HepG2 (cell line): ENCODE data around the gene AGGF1.

Source experiments
- ATF6 ChIP-seq: sonication (generic); formaldehyde crosslinking; conservative IDR thresholded peaks from 2 replicates; pipeline ENCODE4 v1.4.0; 2020; ENCODE audit warnings: missing genetic modification reagents
- CTCF ChIP-seq: sonication (generic); formaldehyde crosslinking; IDR thresholded peaks from 2 replicates; pipeline ENCODE4 v1.5.0; 2020; ENCODE audit warnings: mild to moderate bottlenecking, missing genetic modification reagents, moderate library complexity
- DRAP1 ChIP-seq: IDR thresholded peaks from 2 replicates; pipeline ENCODE4 v1.6.1; 2016; ENCODE audit warnings: missing genetic modification reagents, missing compliant biosample characterization
- E2F5 ChIP-seq: sonication (generic); formaldehyde crosslinking; conservative IDR thresholded peaks from 2 replicates; pipeline ENCODE4 v1.4.0; 2020; ENCODE audit warnings: missing genetic modification reagents
- JUN ChIP-seq: sonication (generic); formaldehyde crosslinking; IDR thresholded peaks from 2 replicates; pipeline ENCODE4 v1.4.0; 2020; ENCODE audit warnings: mild to moderate bottlenecking, missing genetic modification reagents
- MAZ ChIP-seq, 2 experiments: sonication (generic) in 1 of 2; formaldehyde crosslinking in 1 of 2; IDR thresholded peaks; 2 replicates each; pipeline versions ENCODE4 v1.5.0 to v1.6.1; 2012 to 2020; ENCODE audit warnings: low read depth in 2 of 2, mild to moderate bottlenecking in 2 of 2, borderline replicate concordance in 1 of 2, improper control_type of control experiment in 1 of 2, low read length in 1 of 2, missing genetic modification reagents in 1 of 2, moderate library complexity in 1 of 2
- NCOR1 ChIP-seq: fragments of 200-600 bp; sonication (generic); IDR thresholded peaks from 2 replicates; pipeline ENCODE4 v1.7.0; 2017; ENCODE audit warnings: antibody characterized with exemption, low read length, borderline replicate concordance
- NR3C1 ChIP-seq: sonication (generic); formaldehyde crosslinking; IDR thresholded peaks from 2 replicates; pipeline ENCODE4 v1.4.0; 2020; ENCODE audit warnings: missing genetic modification reagents
- POLR2AphosphoS2 ChIP-seq: IDR thresholded peaks from 2 replicates; pipeline ENCODE4 v1.6.1; 2011; ENCODE audit warnings: low read depth, low read length, improper control_type of control experiment
- TCF7L2 ChIP-seq: IDR thresholded peaks from 2 replicates; pipeline ENCODE4 v1.6.1; 2011; ENCODE audit warnings: mild to moderate bottlenecking, low read depth, low read length, moderate library complexity

- TF ChIP-seq MAZ (IDR thresholded peaks at IDR 0.05; ENCODE audit: borderline replicate concordance, low read depth, low read length) (no peak), MAZ (CRISPR knock-in tag; IDR thresholded peaks at IDR 0.05; ENCODE audit: low read depth) (no peak), NR3C1 (CRISPR knock-in tag) (no peak), JUN (CRISPR knock-in tag) (no peak), E2F5 (CRISPR knock-in tag) (no peak), TCF7L2 (no peak), NCOR1 (no peak), CTCF (CRISPR knock-in tag) (no peak), POLR2AphosphoS2 (no peak), ATF6 (CRISPR knock-in tag) (no peak), DRAP1 (CRISPR knock-in tag) (no peak)
These were observed 35.1 kb downstream of the AGGF1 start for GRCh38 chr5:77065256-77065655.
